GM18858 (cell line): ENCODE measurements around the gene LAMC1.

ENCODE experiments used
- ATAC-seq: cut with Tn5 transposase; IDR thresholded peaks from one replicate; pipeline ENCODE4 v1.9.1; 2021; ENCODE audit not compliant: unreplicated experiment

The LAMC1 gene

DNA sequence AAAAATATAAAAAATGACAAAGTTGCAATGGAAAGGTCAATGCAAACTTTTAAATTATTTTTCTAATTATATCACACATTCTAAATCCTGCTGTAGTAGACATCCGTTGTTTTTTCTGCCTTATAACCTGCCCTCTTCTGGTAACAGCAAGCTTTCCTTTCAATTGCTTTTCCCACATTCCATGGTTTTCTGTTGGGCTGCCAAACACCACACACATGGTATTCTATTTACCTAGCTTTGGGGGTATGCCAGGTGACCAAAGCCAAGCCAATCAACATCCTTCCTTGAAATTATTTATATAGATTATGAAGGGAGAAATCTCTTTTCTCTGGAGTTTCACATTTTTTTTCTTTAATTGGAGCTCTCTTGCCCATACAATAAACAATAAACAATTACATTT, 3.4 kb upstream of the LAMC1 start:
- ATAC-seq: no peak

DNA sequence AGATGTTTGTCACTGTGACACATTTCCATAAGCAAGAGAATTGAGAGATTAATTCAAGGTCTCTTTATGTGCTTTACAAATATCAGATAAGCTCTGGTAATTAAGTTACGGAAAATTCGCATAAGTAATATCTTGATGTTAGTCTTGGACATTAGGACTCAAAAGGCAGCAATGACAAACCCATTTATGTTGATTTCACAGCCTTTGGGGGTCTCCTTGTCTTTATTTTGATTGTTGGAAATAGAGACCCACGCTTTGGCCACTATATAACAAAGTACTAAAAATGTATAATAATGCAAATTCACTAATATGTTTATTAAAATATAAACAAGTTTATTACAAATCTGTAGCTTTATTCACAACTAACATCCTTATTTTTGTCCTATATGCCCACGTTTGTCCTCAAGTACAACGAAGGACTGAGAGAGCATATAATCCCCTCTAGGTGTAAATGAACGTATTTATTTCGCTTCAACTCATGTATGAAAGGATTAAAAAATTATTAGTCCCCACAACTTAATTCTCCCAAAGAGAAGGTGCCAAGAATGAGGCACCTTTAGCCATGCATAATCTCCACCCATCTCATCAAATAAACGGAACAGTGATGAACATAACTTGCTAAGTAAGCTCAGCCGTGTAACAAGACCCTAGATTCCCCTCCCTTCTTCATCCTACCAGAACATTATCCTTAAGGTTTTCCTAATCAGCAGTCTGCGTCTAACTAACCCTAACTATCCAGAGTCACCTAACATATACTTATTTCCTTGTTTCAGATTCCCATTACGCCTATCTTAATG, 1.6 kb upstream of the LAMC1 start:
- ATAC-seq: no peak

DNA sequence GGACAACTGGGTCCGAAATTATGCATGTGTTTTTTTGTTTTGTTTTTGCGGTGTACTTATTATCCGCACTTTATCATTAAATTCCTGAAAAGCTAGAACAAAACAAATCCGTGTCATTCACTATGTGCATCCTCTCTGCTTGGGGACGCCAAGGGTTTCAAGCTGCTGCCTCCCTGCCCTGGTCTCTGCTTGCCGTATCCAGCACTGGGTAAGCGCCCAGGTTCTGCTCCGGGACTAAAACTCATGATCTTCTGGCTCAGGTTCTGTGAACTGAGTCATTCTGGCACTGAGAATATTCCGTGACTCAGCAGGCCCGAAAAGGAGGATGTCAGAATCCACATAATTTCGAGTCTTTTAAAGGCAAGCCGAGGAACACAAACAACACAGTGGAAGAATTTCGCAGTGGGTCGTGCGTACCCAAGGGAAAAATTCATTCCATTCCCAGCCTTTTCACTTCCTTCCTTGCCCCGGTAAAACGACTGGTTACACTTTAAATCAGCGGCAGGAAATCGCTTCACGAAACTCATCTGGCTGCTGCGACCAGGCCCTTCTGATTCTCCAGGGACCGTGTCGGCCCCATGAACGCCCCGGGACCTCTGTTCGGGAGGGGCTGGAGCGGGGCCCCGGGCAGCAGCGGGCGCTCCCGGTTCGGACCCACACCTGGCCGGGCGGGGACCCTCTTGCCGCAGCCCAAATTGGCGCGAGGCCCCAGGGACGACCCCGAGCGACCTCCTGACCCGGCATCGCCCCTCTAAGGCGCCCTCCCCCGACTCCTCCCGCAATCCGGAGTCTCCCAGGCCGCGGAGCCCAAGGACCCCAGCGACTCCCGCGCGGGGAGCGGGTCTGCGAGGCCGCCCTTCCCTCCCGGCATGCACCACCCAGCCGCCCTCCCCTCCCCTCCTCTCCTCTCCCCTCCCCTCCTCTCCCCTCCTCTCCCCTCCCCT, 746 bp upstream of the LAMC1 start:
- ATAC-seq: no peak

DNA sequence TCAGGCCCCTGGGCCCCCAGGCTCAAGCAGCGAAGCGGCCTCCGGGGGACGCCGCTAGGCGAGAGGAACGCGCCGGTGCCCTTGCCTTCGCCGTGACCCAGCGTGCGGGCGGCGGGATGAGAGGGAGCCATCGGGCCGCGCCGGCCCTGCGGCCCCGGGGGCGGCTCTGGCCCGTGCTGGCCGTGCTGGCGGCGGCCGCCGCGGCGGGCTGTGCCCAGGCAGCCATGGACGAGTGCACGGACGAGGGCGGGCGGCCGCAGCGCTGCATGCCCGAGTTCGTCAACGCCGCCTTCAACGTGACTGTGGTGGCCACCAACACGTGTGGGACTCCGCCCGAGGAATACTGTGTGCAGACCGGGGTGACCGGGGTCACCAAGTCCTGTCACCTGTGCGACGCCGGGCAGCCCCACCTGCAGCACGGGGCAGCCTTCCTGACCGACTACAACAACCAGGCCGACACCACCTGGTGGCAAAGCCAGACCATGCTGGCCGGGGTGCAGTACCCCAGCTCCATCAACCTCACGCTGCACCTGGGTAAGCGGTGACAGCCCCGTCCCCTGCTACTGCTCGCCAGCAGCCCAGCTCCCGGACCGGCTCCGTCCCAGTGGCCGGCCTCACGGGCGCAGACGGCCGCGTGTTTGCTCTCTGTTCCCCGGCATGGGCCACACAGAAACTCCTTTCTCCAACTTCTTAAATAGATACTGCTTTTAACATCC, 539 bp downstream of the LAMC1 start:
- peak; percentile 44 for ATAC-seq

GRCh38 chr1:183024317-183025009, 1.2 kb downstream of the LAMC1 start:
- no peak for ATAC-seq

- ATAC-seq: no peak
These were observed 1.8 kb downstream of the LAMC1 start for GRCh38 chr1:183025010-183025337.

DNA sequence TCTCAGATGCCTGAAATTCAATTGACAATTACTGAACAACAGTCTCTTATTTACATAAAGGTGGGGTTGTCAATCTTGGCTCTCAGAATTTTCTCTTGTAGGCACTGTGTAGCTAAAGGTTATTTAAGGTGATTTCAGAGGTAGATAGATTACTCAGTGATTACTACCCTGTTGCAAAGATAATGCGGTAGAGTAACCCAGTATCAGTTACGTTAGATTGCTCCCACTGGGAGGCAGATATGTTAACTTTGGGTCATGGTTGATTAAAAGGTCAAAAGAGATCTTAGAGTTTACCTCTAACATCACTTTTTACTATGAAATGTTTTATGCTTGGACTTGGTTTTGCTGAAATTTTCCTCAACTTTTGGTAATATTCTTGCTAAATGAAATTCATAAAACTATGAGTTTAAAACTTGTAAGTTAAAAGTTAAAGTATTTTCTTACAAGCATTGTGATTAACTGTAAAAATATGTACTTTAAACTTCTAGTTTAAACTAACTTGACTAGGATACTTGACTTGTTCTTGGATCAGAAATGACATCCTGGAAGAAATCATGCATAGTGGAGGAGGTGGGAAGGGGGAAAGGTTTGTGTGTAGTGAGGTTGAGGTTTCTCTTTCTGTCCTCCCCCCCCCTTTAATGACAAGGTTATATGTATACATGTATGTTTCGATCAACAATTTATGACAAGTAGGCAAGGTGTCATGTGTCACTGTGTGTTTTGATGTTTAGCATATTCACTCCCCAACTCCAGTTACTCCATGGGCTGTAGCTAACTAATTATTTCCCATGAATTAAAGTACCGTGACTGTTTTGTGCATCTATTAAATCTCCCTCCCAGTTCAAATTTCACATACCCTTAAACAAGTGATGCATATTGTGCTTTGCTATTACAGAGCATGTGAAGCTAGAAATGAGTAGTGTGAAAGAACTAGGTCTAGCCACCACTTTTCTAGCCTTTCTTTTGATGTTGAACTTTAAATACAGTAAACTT, 2.9 kb downstream of the LAMC1 start:
- ATAC-seq: peak; percentile 27

- no peak for ATAC-seq
These were observed 3.8 kb downstream of the LAMC1 start for GRCh38 chr1:183027031-183027430.

GRCh38 chr1:183027791-183028190, 4.6 kb downstream of the LAMC1 start:
- ATAC-seq: no peak

DNA sequence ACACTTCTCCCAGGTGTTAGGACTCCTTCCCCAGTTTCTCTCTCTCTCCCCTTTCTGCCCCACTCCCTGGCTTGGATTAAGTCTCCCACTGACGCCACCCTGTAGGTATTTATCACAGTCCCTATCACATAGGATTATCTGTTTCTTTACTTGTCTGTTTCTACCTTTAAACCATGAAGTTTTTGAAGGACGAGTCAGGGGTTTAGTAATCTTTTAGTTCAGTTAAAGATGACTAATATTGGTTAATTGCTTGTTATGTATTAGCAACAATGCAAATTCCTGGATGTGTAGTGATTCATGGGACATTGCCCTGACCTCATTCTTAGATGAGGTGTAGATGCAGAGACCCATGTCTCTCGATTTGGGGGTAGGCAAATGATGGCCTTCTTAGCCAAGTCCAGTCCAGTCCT, 6.4 kb downstream of the LAMC1 start:
- no peak for ATAC-seq

GRCh38 chr1:183030053-183030452, 6.8 kb downstream of the LAMC1 start:
- no peak for ATAC-seq

GRCh38 chr1:183032122-183032921, 9.1 kb downstream of the LAMC1 start:
- no peak for ATAC-seq

DNA sequence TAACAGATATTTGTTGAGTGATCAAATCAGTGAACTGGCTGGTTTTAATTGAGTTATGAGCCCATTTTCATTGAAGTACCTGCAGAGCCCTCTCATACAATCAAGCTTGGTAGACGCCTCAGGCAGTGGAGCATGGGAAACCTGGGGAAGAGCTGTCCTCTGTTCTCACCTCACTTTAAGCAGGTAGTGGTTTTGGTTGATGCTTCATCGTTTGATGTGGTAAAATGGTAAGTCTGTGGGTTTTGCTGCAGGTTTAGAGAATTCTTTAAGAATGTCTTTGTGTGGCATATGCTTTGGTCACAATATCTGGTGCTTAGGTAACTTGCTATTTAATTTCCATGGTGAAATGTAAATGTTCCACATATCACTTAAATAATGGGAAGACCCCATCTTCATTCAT, 10.0 kb downstream of the LAMC1 start:
- no peak for ATAC-seq

DNA sequence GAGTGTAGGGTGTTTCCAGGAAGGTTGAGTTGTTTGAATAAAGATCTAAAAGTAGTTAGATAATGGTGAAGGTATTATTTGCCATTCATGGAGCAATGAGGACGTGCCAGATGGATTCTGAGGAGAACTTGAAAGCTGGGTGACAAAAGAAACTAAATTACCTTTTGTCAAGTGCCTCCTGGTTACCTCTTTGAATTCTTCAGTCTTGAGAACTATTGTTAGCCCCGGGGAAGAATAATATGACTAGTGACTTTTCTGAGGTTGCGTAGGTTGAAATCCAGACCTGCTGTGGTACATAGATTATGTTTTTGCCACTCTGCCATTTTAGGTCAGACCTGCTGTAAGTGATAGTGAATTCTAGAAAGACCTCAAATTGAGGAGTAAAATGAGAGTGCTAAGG, 11.5 kb downstream of the LAMC1 start:
- ATAC-seq: no peak

GRCh38 chr1:183038333-183038866, 15.2 kb downstream of the LAMC1 start:
- no peak for ATAC-seq

DNA sequence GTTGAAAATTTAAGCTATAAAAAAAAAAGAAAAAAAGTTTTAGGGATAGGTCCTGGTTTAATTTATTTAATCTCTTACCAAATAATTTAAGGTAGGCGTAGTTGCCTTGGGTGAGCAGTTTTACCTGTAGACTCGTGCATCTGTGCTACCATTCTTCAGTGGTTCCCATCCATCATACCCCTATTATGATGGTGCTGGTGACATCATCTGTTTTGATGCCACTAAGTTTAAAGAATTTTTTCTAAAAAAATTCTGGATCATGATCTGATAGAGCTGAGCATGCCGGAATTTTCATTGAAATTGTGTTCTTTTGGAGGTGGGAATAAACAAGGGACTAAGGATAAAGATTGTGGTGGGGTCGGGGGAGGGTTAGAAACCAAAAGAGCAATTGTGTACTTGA, 15.7 kb downstream of the LAMC1 start:
- ATAC-seq: no peak

DNA sequence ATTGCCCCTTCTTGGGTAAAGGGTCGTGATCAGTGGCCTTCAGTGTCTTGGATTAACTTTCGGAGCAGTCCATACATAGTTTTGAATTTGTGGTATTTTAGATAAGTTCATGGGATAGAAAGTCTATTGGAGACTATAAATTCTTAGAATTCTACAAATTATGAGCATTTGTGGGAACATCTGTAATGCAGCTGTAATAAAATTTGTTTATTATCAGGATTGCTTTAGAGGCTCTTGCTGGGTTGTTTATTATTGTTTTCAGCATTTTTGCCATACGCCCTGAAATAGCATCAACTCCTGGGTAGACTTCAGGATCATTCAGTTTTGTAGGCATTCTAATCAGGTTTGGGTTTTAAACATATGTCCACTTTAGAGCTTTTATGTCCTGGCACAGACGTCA, 16.1 kb downstream of the LAMC1 start:
- ATAC-seq: no peak

- ATAC-seq: peak; percentile 36
These were observed 16.8 kb downstream of the LAMC1 start for GRCh38 chr1:183039985-183040447.

DNA sequence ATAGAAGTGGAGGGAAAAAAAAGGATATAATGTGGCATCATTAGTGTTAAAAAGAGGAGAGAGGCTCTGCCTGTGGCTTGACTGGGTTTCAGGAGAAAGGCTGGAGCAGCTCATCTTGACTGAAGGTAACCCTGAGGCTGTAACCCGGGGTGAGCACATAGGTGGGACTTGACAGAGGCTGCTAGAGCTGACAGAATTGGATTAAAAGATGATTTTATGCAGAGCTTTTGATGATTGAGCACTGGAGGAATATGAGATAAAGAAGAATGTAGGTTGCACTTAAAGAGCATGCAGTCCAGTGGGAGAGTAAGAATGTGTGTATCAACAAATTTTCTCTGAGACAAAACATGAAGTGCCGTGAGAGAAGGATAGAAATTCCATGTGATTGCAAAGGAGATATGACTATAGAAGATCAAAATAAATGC, 17.3 kb downstream of the LAMC1 start:
- no peak for ATAC-seq
